NCI-H2107 treated with DMSO at 0.1 percent for 48 hours (cell line): Measurements from ENCODE around the gene TNFAIP8L1.

Source experiments
- DNase-seq: peaks from one replicate; lab custom pipeline; 2025; ENCODE audit not compliant: unreplicated experiment; lab: John Stamatoyannopoulos, UW

Gene TNFAIP8L1

GRCh38 chr19:4647676-4648644 lies 8.6 kb downstream of the TNFAIP8L1 start:
- no peak for DNase-seq

- no peak for DNase-seq
Observed at GRCh38 chr19:4649392-4650047, 10.2 kb downstream of the TNFAIP8L1 start.

DNA sequence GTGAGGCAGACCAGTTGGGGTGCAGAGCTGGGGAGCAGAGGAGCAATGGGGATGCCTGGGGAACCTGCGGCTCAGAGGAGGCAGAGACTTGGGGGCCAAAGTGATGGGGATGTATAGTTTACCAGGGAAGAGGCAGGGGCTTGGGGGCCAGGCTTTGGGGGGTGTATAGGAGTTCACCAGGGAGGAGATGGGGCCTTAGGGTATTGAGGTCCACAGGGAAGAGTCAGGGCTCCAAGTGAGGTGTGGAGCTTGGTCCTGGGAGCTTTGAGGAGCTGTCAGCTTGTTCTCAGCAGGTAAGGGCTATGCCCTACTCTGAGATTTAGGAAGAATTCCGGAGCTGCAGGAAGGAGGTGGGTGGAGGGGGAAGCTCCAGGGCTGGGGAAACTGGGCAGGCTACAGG lies 10.8 kb downstream of the TNFAIP8L1 start:
- no peak for DNase-seq

DNA sequence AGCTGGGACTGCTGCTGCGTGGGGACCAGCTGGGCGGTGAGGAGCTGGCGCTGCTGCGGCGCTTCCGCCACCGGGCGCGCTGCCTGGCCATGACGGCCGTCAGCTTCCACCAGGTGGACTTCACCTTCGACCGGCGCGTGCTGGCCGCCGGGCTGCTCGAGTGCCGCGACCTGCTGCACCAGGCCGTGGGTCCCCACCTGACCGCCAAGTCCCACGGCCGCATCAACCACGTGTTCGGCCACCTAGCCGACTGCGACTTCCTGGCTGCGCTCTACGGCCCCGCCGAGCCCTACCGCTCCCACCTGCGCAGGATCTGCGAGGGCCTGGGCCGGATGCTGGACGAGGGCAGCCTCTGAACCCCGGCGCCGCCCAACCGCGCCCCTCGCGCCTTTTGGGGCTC lies 12.8 kb downstream of the TNFAIP8L1 start:
- no peak for DNase-seq

- no peak for DNase-seq
Observed at GRCh38 chr19:4653793-4654436, 14.6 kb downstream of the TNFAIP8L1 start.

DNA sequence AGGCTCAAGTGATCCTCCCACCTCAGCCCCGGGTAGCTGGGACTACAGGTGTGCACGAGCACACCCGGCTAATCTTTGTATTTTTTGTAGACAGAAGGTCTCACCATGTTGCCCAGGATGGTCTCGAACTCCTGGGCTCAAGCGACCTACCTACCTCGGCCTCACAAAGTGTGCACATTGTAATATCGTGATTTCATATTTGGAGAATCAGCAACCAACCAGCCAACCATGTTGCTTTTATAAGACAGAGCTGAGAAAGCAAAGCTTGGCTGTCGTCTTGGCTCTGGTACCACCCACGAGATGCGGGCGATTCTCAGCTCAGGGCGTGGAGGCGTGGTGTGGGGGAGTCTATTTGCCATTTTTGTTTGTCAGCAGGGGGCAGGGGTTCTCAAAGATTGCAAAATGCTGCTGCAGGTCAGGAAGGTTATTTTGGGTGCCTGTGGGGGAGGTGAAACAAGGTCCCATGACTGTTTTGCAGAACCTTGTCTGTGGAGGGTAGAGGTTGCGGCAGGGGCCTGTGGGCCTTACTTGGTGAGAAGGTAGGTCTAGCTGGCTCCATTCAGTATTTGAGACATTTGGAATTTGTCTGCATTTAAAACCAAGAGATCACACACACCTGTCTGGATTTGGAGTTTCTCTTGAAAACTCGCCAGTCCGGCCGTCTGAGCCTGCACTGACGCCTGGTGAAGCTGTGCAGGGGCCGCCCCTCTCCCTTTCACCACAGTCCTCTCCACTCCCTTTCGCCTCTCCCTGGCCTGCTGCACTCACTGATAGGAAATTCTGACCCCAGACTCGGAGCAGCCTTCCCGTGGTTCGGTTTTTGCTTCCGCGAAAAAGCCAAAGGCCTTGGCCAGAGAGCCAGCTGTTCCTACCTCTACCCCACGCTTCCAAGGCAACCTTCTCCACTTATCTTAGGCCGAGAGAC lies 15.4 kb downstream of the TNFAIP8L1 start:
- DNase-seq, result no peak

DNA sequence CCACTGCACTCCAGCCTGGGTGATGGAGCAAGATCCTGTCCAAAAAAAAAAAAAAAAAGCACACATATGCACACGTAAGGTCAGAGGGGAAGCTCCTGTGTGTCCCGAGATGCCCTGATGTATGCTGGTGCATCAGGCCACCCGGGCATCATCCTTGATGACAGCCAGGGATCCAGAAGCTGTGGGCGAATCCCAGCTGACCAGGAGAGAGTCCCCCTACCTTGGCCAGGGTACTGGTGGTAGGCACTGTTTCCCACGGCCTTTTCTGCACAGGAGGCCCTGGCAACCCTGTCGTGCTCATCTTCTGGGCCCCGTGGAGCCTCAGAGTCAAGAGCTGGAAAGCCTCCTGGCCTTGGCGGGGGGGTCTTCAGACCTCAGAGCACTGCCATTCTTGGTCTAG lies 16.8 kb downstream of the TNFAIP8L1 start:
- no peak for DNase-seq

DNA sequence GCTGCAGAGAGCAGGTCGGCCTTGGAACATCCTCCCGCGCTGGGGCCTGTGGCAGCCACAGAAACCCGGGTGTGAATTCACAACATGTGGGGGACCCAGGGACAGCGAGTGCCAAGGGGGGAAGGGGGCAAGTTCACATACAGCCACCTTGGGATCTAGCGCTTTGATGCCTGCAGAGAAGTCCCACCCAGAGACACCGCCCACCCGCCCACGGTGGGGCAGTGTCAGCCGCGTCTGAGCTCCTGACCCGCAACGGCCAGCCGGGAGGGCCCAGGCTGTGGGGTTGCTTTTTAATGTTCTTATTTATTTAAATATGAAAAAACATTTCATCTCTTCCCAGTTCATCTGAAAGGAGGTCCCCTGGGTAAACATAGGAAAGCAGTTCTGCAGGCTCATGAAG lies 17.9 kb downstream of the TNFAIP8L1 start:
- no peak for DNase-seq

DNA sequence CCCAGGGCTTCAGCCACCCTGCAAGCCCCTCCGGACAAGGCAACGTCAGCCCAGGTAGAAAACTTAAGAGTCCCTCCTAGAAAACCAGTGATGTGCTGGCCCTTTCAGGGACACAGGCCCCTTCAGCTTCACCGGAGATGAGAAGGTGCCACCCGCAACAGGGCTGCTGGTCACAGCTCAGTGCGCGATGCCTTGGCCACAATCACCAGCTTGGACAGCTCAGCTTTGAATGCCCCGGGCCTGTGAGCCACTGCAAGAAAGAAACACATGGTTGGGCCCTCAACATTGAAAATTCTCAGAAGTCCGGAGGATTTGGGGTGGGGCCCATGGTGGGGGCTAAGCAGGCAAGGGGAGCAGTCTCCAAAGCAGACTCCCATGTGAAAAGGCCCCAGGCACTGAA lies 18.5 kb downstream of the TNFAIP8L1 start:
- no peak for DNase-seq

GRCh38 chr19:4660181-4660791 lies 21.0 kb downstream of the TNFAIP8L1 start:
- DNase-seq, result peak; percentile 32

DNA sequence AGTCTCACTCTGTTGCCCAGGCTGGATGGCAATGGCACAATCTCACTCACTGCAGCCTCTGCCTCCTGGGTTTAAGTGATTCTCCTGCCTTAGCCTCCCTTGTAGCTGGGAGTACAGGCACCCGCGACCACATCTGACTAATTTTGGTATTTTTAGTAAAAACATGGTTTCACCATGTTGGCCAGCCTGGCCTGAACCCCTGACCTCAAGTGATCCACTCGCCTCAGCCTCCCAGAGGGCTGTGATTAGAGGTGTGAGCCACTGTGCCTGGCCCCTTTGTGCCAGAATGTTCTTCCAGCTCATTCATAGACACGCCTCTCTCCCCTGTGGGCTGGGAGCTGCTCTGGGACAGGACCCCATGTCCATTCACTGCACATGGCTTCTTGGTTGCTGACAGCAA lies 21.7 kb downstream of the TNFAIP8L1 start:
- DNase-seq, result no peak

DNA sequence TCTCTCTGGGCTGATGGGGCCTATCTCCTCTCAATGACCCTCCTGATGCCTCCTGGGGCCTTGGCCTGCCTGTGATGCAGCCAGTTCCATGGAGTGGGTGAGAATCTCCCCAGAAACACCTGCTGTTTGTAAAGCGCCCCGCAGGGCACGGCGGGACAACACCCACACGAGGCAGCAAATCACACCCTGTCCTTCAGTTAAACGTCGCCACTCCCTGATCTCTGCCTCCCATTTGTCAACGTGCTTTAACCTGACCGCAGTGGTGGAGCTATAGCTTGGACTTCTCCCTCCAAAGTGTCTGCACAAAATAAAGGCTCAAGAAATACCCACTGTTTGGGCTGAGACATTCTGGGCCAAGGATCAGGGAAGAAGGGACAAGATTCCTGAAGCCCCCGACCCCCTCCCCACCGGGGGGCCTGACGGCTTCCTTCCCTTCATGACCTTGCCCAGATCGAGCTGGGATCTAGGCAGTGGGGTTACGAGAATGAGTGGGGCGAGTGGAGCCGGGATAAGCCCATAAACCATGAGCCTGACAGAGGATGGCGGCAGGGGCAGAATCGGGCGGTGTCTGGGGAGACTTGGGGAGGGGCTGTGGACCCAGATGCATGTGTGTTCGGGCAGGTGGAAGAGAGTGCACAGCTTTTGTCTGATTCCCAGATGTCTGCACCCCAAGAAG lies 22.8 kb downstream of the TNFAIP8L1 start:
- no peak for DNase-seq

GRCh38 chr19:4662812-4663211 lies 23.5 kb downstream of the TNFAIP8L1 start:
- DNase-seq, result no peak

DNA sequence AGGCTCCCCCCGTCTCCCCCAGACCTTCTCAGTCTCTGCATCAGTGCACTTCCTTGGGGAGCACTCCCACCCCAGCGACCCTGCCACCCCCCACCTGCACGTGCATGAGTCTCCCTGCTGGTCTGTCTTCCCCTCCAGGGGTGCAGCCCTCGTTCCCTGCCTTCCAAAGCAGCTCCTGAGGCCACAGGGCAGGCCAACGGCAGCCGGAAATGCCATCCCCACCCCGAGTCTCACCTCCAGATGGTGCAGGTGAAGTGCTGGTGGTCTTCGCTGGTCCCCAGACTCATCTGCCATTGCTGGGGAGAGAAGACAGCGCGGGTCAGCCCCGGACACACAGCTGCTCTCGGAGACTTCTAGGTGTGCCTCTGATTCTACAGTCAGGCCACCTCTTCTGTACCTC lies 25.3 kb downstream of the TNFAIP8L1 start:
- DNase-seq, result no peak

- peak; percentile 31 for DNase-seq
Observed at GRCh38 chr19:4669723-4670480, 30.6 kb downstream of the TNFAIP8L1 start, which contains the start of gene MYDGF. TSS of gene MYDGF (minus strand) at chr19:4670342. CDS start at chr19:4670334, 8 bp downstream.

DNA sequence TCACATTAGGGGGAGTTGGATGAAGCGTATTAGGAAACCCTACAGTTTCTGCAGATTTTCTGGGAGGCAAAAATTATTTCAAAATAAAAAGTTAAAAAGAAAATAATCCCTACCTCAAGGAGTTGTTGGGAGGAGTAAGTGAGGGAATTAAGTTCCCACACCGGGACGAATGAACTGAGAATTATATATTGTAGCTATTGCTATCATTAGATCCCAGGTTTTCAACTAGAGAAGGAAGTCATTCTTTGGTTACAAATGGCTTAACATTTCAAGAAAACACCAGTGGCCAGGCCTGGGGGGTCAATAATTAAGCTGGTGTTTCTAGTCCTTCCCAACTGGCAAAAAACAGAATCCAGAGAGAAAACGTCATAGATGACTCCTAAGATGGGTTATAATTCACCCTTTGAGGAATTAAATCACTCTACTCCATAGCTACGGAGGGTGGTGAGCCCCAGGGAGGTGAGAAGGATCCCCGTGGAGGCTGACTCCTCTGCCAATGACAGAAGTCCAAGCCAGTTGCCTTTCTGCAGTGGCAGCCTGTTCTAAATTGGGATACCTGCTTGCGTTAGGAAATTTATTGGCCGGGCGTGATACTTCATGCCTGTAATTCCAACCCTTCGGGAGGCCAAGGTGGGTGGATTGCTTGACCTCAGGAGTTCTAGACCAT lies 32.0 kb downstream of the TNFAIP8L1 start:
- no peak for DNase-seq

- DNase-seq, result no peak
Observed at GRCh38 chr19:4673216-4673615, 33.9 kb downstream of the TNFAIP8L1 start.

- no peak for DNase-seq
Observed at GRCh38 chr19:4673726-4674125, 34.4 kb downstream of the TNFAIP8L1 start.
